ENCODE data around the gene CHST8. TPM values are rescaled to one million over a fixed set of nuclear protein-coding genes. Genes with fewer than 3 reads are reported as not detected.

Gene CHST8
- total and polyA plus RNA-seq, 9 donors: 0.48 to 2.5 (median 1.0) TPM; not detected in 1

DNA sequence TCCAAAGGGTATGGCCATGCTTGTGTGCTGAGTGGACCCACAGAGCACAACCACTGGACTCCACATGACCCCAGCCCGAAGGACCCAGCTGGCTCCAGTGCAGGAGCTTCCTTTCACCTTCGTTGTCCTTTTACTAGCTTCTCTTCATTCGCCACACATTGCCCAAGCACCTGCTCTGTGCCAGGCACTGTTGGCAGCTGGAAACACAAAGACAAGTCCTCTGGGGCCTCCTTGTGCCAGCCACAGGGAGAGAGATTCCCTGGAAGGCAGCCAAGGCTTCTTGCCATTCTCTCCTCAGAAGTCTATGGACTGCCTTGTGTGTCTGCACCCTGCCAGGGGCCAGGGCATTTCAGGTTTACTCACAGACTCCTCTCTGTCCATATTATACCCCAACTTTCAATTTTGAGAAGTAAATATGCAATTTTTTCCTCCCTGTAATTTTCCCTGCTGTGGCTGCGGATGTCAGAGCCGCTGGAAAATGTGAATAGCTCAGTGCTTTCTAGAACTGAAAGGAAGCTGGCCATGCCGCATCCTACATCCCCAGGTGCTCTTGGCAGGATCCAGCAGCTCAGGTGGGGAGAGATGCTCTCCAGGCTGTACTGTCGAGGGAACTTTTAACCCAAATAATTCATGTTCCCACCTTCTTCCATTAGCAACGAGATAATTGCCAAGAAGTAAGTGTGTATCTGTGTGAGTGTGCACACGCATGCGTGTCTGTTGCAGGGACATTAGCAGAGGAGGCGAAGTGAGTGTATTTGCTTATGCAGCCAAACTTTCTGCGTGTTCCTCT lies 57.2 kb downstream of the CHST8 start:
- Histone ChIP-seq H3K9me3 (no peaks in the 10 kb centered on the region), H3K27ac (no peak overlapping the region), H3K27me3 (no peaks in the 10 kb centered on the region), H3K36me3 (no peaks in the 10 kb centered on the region), H3K4me3 (no peak overlapping the region), H3K4me1 (ENCODE audit: insufficient read depth) (no peaks in the 10 kb centered on the region)
- no peak for DNase-seq
- WGBS, 3 donors: 68 to 79% (median 78%) methylated on average over 12 of the region's 12 CpGs
- intact Hi-C loops (cut with DNase I): no loop called here
- TF ChIP-seq POLR2A (IDR thresholded peaks at IDR 0.05) (no peak), EP300 (IDR thresholded peaks at IDR 0.05) (no peak)
- TF ChIP-seq, protein P1, sequence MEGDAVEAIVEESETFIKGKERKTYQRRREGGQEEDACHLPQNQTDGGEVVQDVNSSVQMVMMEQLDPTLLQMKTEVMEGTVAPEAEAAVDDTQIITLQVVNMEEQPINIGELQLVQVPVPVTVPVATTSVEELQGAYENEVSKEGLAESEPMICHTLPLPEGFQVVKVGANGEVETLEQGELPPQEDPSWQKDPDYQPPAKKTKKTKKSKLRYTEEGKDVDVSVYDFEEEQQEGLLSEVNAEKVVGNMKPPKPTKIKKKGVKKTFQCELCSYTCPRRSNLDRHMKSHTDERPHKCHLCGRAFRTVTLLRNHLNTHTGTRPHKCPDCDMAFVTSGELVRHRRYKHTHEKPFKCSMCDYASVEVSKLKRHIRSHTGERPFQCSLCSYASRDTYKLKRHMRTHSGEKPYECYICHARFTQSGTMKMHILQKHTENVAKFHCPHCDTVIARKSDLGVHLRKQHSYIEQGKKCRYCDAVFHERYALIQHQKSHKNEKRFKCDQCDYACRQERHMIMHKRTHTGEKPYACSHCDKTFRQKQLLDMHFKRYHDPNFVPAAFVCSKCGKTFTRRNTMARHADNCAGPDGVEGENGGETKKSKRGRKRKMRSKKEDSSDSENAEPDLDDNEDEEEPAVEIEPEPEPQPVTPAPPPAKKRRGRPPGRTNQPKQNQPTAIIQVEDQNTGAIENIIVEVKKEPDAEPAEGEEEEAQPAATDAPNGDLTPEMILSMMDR (IDR thresholded peaks at IDR 0.05): no peak

- WGBS, 3 donors: 65 to 76% (median 67%) methylated on average over 5 of the region's 5 CpGs
- H3K4me1 ChIP-seq (ENCODE audit: insufficient read depth): no peaks in the 10 kb centered on the region
- TF ChIP-seq EP300 (IDR thresholded peaks at IDR 0.05): no peak
- no peak for TF ChIP-seq POLR2A (IDR thresholded peaks at IDR 0.05)
- TF ChIP-seq, protein P1 (IDR thresholded peaks at IDR 0.05): no peak
- DNase-seq: no peak
- H3K27ac ChIP-seq: no peak overlapping the region
- H3K9me3 ChIP-seq: no peaks in the 10 kb centered on the region
- no peaks in the 10 kb centered on the region for H3K27me3 ChIP-seq
- intact Hi-C loops (cut with DNase I): no loop called here
- no peak overlapping the region for H3K4me3 ChIP-seq
- H3K36me3 ChIP-seq: no peaks in the 10 kb centered on the region
Measured at GRCh38 chr19:33679696-33680095, 57.9 kb downstream of the CHST8 start.

GRCh38 chr19:33681081-33681680 lies 59.4 kb downstream of the CHST8 start:
- H3K4me1 ChIP-seq (ENCODE audit: insufficient read depth): no peaks in the 10 kb centered on the region
- intact Hi-C loops (cut with DNase I): no loop called here
- H3K27ac ChIP-seq: no peak overlapping the region
- no peaks in the 10 kb centered on the region for H3K9me3 ChIP-seq
- no peak overlapping the region for H3K4me3 ChIP-seq
- no peaks in the 10 kb centered on the region for H3K36me3 ChIP-seq
- 69 to 73% (median 71%) methylated on average over 3 of the region's 3 CpGs for WGBS, 3 donors
- DNase-seq: no peak
- no peak for TF ChIP-seq POLR2A (IDR thresholded peaks at IDR 0.05)
- TF ChIP-seq, protein P1 (IDR thresholded peaks at IDR 0.05): no peak
- no peak for TF ChIP-seq EP300 (IDR thresholded peaks at IDR 0.05)
- H3K27me3 ChIP-seq: no peaks in the 10 kb centered on the region

DNA sequence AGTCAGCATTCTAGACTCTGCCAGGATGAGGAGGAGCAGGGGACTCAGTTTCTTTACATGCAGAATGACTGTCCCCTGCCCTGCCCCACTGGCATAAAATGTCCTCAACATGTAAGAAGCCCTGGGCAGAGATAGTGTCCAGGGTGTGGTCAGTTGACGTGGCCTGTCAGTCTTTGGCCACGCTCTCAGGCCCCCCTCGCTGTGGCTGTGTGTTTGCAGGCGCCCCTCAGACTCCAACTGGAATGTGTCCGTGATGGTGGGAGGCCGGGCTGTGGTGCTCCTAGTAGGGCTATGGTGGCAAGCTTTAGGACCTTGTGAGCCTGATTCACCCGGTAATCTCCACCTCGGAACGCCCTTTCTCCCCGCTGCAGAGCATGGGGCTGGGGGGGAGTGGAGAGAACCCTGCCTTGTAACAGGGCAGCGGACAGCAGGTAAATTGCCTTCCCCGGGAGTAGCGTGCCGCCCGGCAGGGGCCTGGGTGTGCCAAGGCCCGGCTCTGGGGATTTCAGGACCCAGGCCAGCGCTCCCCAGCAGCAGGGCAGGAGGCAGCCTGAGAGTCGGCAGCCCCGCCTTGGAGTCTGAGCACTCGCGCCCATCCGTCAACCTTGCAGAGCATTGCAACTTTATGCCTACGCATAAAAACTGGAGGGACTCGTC lies 62.3 kb downstream of the CHST8 start:
- 17 to 20% (median 19%) methylated on average over 24 of the region's 24 CpGs for WGBS, 3 donors
- no peaks in the 10 kb centered on the region for H3K27me3 ChIP-seq
- H3K4me3 ChIP-seq: no peak overlapping the region
- DNase-seq: peak in 2 of 5 donors; percentile 42 to 58
- H3K27ac ChIP-seq: no peak overlapping the region
- no peaks in the 10 kb centered on the region for H3K9me3 ChIP-seq
- no peaks in the 10 kb centered on the region for H3K36me3 ChIP-seq
- no peaks in the 10 kb centered on the region for H3K4me1 ChIP-seq (ENCODE audit: insufficient read depth)
- intact Hi-C loops (cut with DNase I): no loop called here
- TF ChIP-seq POLR2A (IDR thresholded peaks at IDR 0.05) (no peak), EP300 (IDR thresholded peaks at IDR 0.05) (no peak)
- TF ChIP-seq, protein P1 (IDR thresholded peaks at IDR 0.05): no peak
